KOPT-K1 (cell line): ENCODE results near the gene EOLA2.
"Not testable (repeated sequence)": the region's sequence is repeated elsewhere in the genome, so short reads cannot be mapped to it uniquely, and the experiment has no call there.

Experiments used
- H3K27ac ChIP-seq: fragments of 200-600 bp; sonication (generic); 2 replicates; pipeline ENCODE4 v1.5.1; 2016; ENCODE audit warnings: antibody characterized with exemption, mild to moderate bottlenecking, low read depth, low read length; ENCODE audit not compliant: poor library complexity, severe bottlenecking
- H3K36me3 ChIP-seq: fragments of 200-600 bp; sonication (generic); 2 replicates; pipeline ENCODE4 v1.5.1; 2017; ENCODE audit warnings: antibody characterized with exemption, mild to moderate bottlenecking, low read length, moderate library complexity; ENCODE audit not compliant: insufficient read depth
- H3K9me3 ChIP-seq: fragments of 200-600 bp; sonication (generic); 2 replicates; pipeline ENCODE4 v1.5.1; 2017; ENCODE audit warnings: antibody characterized with exemption, low read length, mild to moderate bottlenecking; ENCODE audit not compliant: insufficient read depth, poor library complexity, severe bottlenecking

Gene EOLA2

GRCh38 chrX:149916745-149917392 lies 21.4 kb downstream of the EOLA2 start:
- Histone ChIP-seq H3K36me3 (no peaks in the 10 kb centered on the region), H3K27ac (no peak overlapping the region), H3K9me3 (no peaks in the 10 kb centered on the region)

- Histone ChIP-seq H3K9me3 (no peaks in the 10 kb centered on the region), H3K36me3 (no peaks in the 10 kb centered on the region), H3K27ac (no peak overlapping the region)
Observed at GRCh38 chrX:149910178-149910695, 28.1 kb downstream of the EOLA2 start.

- Histone ChIP-seq H3K27ac (no peak overlapping the region), H3K9me3 (no peaks in the 10 kb centered on the region), H3K36me3 (no peaks in the 10 kb centered on the region)
Observed at GRCh38 chrX:149909324-149910177, 28.7 kb downstream of the EOLA2 start.

GRCh38 chrX:149908727-149909126 lies 29.6 kb downstream of the EOLA2 start:
- Histone ChIP-seq H3K9me3 (no peaks in the 10 kb centered on the region), H3K27ac (no peak overlapping the region), H3K36me3 (no peaks in the 10 kb centered on the region)

GRCh38 chrX:149908308-149908707 lies 30.0 kb downstream of the EOLA2 start:
- H3K27ac ChIP-seq, result no peak overlapping the region
- no peaks in the 10 kb centered on the region for H3K36me3 ChIP-seq
- no peaks in the 10 kb centered on the region for H3K9me3 ChIP-seq

- Histone ChIP-seq H3K9me3 (no peaks in the 10 kb centered on the region), H3K27ac (no peak overlapping the region), H3K36me3 (no peaks in the 10 kb centered on the region)
Observed at GRCh38 chrX:149903889-149904748, 34.2 kb downstream of the EOLA2 start.

GRCh38 chrX:149898554-149898953 lies 39.7 kb downstream of the EOLA2 start:
- no peaks in the 10 kb centered on the region for H3K36me3 ChIP-seq
- H3K9me3 ChIP-seq, result no peaks in the 10 kb centered on the region
- no peak overlapping the region for H3K27ac ChIP-seq

GRCh38 chrX:149890828-149891227 lies 47.5 kb downstream of the EOLA2 start:
- H3K27ac ChIP-seq, H3K36me3 ChIP-seq: not testable (repeated sequence)

More at GRCh38 chrX:149890828-149891227, 47.5 kb downstream of the EOLA2 start:
- H3K9me3 ChIP-seq, result not testable (repeated sequence)
